GM23338 (cell line): Measurements from ENCODE around the gene SH3RF3. TPM values are rescaled to one million over a fixed set of nuclear protein-coding genes. Genes with fewer than 3 reads are reported as not detected.

Experiments
- ATAC-seq: fragments of 200-7000 bp; cut with Tn5 transposase; 3 replicates; pipeline ENCODE4 v1.9.1; 2020
- DNase-seq: peaks from one replicate; pipeline ENCODE4 v3.0.0-alpha.2; 2015; ENCODE audit warnings: low spot score
- H2AFZ ChIP-seq: fragments of 200-600 bp; sonication (generic); 2 replicates; pipeline ENCODE4 v1.8.0; 2016; ENCODE audit warnings: antibody characterized with exemption, mild to moderate bottlenecking, moderate library complexity
- H3F3A ChIP-seq: fragments of 200-600 bp; sonication (generic); replicated peaks from 2 replicates; pipeline ENCODE4 v1.8.0; 2017; ENCODE audit warnings: antibody characterized with exemption, mixed run types, low read depth
- H3K27ac ChIP-seq: fragments of 200-600 bp; sonication (generic); 2 replicates; pipeline ENCODE4 v1.6.1; 2016; ENCODE audit warnings: low read depth
- H3K27me3 ChIP-seq: fragments of 200-600 bp; sonication (generic); 2 replicates; pipeline ENCODE4 v1.8.0; 2016; ENCODE audit warnings: mild to moderate bottlenecking, mixed run types, moderate library complexity; ENCODE audit not compliant: insufficient read depth
- H3K36me3 ChIP-seq: fragments of 200-600 bp; sonication (generic); 2 replicates; pipeline ENCODE4 v1.8.0; 2016; ENCODE audit warnings: mild to moderate bottlenecking; ENCODE audit not compliant: insufficient read depth
- H3K4me1 ChIP-seq: fragments of 200-600 bp; sonication (generic); 2 replicates; pipeline ENCODE4 v1.8.0; 2016; ENCODE audit warnings: mild to moderate bottlenecking, moderate library complexity; ENCODE audit not compliant: insufficient read depth
- H3K4me2 ChIP-seq: fragments of 200-600 bp; sonication (generic); 2 replicates; pipeline ENCODE4 v1.7.1; 2017; ENCODE audit warnings: mixed run types
- H3K4me3 ChIP-seq: fragments of 200-600 bp; sonication (generic); 2 replicates; pipeline ENCODE4 v1.6.1; 2016; ENCODE audit warnings: mixed run types
- H3K79me2 ChIP-seq: fragments of 200-600 bp; sonication (generic); replicated peaks from 2 replicates; pipeline ENCODE4 v1.8.0; 2017; ENCODE audit warnings: mild to moderate bottlenecking; ENCODE audit not compliant: insufficient read depth
- H3K9me2 ChIP-seq: fragments of 200-600 bp; sonication (generic); 2 replicates; pipeline ENCODE4 v1.8.0; 2017; ENCODE audit not compliant: insufficient read depth
- H4K20me1 ChIP-seq: fragments of 200-600 bp; sonication (generic); replicated peaks from 2 replicates; pipeline ENCODE4 v1.8.0; 2017; ENCODE audit warnings: mild to moderate bottlenecking; ENCODE audit not compliant: insufficient read depth
- H3K27ac Mint-ChIP-seq: 2 replicates; pipeline ENCODE4 v1.8.0; 2020; ENCODE audit warnings: inconsistent platforms, mild to moderate bottlenecking, moderate library complexity, mixed read lengths
- H3K27me3 Mint-ChIP-seq: 3 replicates; pipeline ENCODE4 v1.8.0; 2022; ENCODE audit warnings: low read depth, mild to moderate bottlenecking, moderate library complexity, mixed read lengths, inconsistent platforms; ENCODE audit not compliant: insufficient read depth, poor library complexity
- H3K36me3 Mint-ChIP-seq: 3 replicates; pipeline ENCODE4 v1.8.0; 2021; ENCODE audit warnings: low read depth, mild to moderate bottlenecking, inconsistent platforms, moderate library complexity, mixed read lengths
- H3K4me1 Mint-ChIP-seq: 3 replicates; pipeline ENCODE4 v1.8.0; 2020; ENCODE audit warnings: mild to moderate bottlenecking, inconsistent platforms, mixed read lengths
- H3K4me3 Mint-ChIP-seq: 3 replicates; pipeline ENCODE4 v1.8.0; 2021; ENCODE audit warnings: moderate library complexity, mild to moderate bottlenecking, inconsistent platforms, mixed read lengths
- H3K9me3 Mint-ChIP-seq: 3 replicates; pipeline ENCODE4 v1.8.0; 2020; ENCODE audit warnings: moderate library complexity, mild to moderate bottlenecking, inconsistent platforms, mixed read lengths
- EZH2 ChIP-seq: fragments of 200-600 bp; sonication (generic); IDR thresholded peaks from one replicate; pipeline ENCODE4 v1.8.0; 2017; ENCODE audit warnings: antibody characterized with exemption, mild to moderate bottlenecking, low read depth; ENCODE audit not compliant: unreplicated experiment
- EZH2phosphoT487 ChIP-seq: fragments of 200-600 bp; sonication (generic); IDR thresholded peaks from one replicate; pipeline ENCODE4 v1.8.1; 2018; ENCODE audit warnings: antibody characterized with exemption; ENCODE audit not compliant: unreplicated experiment
- ZNF114 ChIP-seq: fragments of 250-450 bp; sonication (Bioruptor Pico); IDR thresholded peaks from 2 replicates; pipeline ENCODE4 v1.5.0; 2020; ENCODE audit warnings: mild to moderate bottlenecking, moderate library complexity
- polyA plus RNA-seq: library from polyadenylated mRNA; unstranded; fragments of >200 nt; fragmentation: Nextera tagmentation; extraction: Ambion mirVana; gene quantifications from 2 replicates; pipeline ENCODE4 v1.2.1, GENCODE V29; 2016
- total RNA-seq: library from RNA; depleted of rRNA; stranded (reverse); fragments of >200 nt; shearing (Covaris generic); gene quantifications from 2 replicates; pipeline ENCODE4 v1.2.3, GENCODE V29; 2014
- TF ChIP-seq, protein P1 (sequence below): fragments of 250-450 bp; sonication (Bioruptor Pico); IDR thresholded peaks from 2 replicates; pipeline ENCODE4 v1.5.0; 2020; ENCODE audit warnings: mild to moderate bottlenecking, moderate library complexity
- TF ChIP-seq, protein P2 (sequence below): IDR thresholded peaks from 2 replicates; pipeline ENCODE4 v1.6.1; 2016; ENCODE audit warnings: antibody characterized with exemption

SH3RF3 gene
- total and polyA plus RNA-seq, 2 experiments from 2014 or later, result 0.11 to 0.63 TPM

DNA sequence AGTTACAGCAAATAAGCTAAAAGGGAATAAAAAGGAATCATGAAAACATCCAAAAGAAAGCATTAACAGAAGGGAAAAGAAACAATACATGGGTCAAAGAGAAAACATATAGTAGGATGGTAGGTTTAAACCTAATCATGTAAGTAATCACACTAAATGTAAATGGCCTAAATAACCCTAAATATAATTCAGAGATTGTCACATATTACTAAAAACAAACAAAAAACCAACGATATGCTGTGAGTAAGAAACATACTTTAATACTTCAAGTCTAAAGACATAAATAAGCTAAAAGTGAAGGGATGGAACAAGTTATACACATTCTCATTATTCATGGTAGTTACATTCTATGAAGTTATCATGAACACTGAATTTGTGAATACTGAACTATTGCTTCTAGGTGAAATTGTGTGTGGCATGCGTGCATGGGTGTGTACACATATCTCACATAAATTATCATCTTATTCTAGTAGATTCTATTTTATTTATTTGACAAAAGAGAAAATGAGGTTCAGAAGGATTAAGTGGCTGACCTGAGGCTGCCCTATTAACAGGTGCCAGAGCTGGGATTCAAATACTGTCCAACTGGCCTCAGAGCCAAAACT lies 313.8 kb downstream of the SH3RF3 start:
- Mint-ChIP-seq H3K4me3 (no peak overlapping the region), H3K9me3 (peaks cover 44% of the 10 kb centered on the region), H3K27me3 (peaks cover 2% of the 10 kb centered on the region), H3K4me1 (peaks cover 4% of the 10 kb centered on the region; the same call in 1 of the 3 replicates), H3K36me3 (peaks cover 9% of the 10 kb centered on the region; the same call in 2 of the 3 replicates), H3K27ac (no peak overlapping the region)
- H3K27me3 ChIP-seq, result no peaks in the 10 kb centered on the region
- H3K4me2 ChIP-seq, result no peak overlapping the region
- no peak overlapping the region for H3K27ac ChIP-seq
- DNase-seq (no peak), ATAC-seq (no peak)
- TF ChIP-seq, protein P1, sequence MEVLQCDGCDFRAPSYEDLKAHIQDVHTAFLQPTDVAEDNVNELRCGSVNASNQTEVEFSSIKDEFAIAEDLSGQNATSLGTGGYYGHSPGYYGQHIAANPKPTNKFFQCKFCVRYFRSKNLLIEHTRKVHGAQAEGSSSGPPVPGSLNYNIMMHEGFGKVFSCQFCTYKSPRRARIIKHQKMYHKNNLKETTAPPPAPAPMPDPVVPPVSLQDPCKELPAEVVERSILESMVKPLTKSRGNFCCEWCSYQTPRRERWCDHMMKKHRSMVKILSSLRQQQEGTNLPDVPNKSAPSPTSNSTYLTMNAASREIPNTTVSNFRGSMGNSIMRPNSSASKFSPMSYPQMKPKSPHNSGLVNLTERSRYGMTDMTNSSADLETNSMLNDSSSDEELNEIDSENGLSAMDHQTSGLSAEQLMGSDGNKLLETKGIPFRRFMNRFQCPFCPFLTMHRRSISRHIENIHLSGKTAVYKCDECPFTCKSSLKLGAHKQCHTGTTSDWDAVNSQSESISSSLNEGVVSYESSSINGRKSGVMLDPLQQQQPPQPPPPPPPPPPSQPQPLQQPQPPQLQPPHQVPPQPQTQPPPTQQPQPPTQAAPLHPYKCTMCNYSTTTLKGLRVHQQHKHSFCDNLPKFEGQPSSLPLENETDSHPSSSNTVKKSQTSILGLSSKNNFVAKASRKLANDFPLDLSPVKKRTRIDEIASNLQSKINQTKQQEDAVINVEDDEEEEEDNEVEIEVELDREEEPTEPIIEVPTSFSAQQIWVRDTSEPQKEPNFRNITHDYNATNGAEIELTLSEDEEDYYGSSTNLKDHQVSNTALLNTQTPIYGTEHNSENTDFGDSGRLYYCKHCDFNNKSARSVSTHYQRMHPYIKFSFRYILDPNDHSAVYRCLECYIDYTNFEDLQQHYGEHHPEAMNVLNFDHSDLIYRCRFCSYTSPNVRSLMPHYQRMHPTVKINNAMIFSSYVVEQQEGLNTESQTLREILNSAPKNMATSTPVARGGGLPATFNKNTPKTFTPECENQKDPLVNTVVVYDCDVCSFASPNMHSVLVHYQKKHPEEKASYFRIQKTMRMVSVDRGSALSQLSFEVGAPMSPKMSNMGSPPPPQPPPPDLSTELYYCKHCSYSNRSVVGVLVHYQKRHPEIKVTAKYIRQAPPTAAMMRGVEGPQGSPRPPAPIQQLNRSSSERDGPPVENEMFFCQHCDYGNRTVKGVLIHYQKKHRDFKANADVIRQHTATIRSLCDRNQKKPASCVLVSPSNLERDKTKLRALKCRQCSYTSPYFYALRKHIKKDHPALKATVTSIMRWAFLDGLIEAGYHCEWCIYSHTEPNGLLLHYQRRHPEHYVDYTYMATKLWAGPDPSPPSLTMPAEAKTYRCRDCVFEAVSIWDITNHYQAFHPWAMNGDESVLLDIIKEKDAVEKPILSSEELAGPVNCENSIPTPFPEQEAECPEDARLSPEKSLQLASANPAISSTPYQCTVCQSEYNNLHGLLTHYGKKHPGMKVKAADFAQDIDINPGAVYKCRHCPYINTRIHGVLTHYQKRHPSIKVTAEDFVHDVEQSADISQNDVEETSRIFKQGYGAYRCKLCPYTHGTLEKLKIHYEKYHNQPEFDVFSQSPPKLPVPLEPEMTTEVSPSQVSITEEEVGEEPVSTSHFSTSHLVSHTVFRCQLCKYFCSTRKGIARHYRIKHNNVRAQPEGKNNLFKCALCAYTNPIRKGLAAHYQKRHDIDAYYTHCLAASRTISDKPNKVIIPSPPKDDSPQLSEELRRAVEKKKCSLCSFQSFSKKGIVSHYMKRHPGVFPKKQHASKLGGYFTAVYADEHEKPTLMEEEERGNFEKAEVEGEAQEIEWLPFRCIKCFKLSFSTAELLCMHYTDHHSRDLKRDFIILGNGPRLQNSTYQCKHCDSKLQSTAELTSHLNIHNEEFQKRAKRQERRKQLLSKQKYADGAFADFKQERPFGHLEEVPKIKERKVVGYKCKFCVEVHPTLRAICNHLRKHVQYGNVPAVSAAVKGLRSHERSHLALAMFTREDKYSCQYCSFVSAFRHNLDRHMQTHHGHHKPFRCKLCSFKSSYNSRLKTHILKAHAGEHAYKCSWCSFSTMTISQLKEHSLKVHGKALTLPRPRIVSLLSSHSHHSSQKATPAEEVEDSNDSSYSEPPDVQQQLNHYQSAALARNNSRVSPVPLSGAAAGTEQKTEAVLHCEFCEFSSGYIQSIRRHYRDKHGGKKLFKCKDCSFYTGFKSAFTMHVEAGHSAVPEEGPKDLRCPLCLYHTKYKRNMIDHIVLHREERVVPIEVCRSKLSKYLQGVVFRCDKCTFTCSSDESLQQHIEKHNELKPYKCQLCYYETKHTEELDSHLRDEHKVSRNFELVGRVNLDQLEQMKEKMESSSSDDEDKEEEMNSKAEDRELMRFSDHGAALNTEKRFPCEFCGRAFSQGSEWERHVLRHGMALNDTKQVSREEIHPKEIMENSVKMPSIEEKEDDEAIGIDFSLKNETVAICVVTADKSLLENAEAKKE (CRISPR knock-in tag), result no peak
- TF ChIP-seq, protein P2, sequence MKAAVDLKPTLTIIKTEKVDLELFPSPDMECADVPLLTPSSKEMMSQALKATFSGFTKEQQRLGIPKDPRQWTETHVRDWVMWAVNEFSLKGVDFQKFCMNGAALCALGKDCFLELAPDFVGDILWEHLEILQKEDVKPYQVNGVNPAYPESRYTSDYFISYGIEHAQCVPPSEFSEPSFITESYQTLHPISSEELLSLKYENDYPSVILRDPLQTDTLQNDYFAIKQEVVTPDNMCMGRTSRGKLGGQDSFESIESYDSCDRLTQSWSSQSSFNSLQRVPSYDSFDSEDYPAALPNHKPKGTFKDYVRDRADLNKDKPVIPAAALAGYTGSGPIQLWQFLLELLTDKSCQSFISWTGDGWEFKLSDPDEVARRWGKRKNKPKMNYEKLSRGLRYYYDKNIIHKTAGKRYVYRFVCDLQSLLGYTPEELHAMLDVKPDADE, result no peak
- TF ChIP-seq EZH2 (no peak), ZNF114 (no peak), EZH2phosphoT487 (no peak)
- H2AFZ ChIP-seq, result no peak overlapping the region
- peaks cover 8% of the 10 kb centered on the region; the same call in 1 of the 2 replicates for H3K36me3 ChIP-seq
- H3K79me2 ChIP-seq, result no peaks in the 10 kb centered on the region
- H3F3A ChIP-seq, result no peaks in the 10 kb centered on the region
- no peak overlapping the region for H3K4me3 ChIP-seq
- no peaks in the 10 kb centered on the region for H3K4me1 ChIP-seq
- no peaks in the 10 kb centered on the region for H4K20me1 ChIP-seq
- no peaks in the 10 kb centered on the region for H3K9me2 ChIP-seq
